HEK293 (cell line): ENCODE measurements around the gene BORCS8.

Experiments
- ZNF10 ChIP-seq: fragments of 450-650 bp; formaldehyde crosslinking; IDR thresholded peaks from 2 replicates; pipeline ENCODE4 v1.5.1; 2017; ENCODE audit warnings: missing biosample characterization, missing genetic modification characterization
- ZNF292 ChIP-seq: fragments of 450-650 bp; formaldehyde crosslinking; IDR thresholded peaks from 2 replicates; pipeline ENCODE4 v1.5.1; 2016; ENCODE audit warnings: low read depth, missing biosample characterization, missing genetic modification characterization, borderline replicate concordance
- ZNF302 ChIP-seq: fragments of 450-650 bp; formaldehyde crosslinking; IDR thresholded peaks from 2 replicates; pipeline ENCODE4 v1.5.1; 2016; ENCODE audit warnings: missing biosample characterization, missing genetic modification characterization, low read depth
- ZNF473 ChIP-seq: fragments of 450-650 bp; formaldehyde crosslinking; IDR thresholded peaks from 2 replicates; pipeline ENCODE4 v1.5.1; 2017; ENCODE audit warnings: missing biosample characterization, missing genetic modification characterization
- ZNF624 ChIP-seq: fragments of 450-650 bp; formaldehyde crosslinking; IDR thresholded peaks from 2 replicates; pipeline ENCODE4 v1.5.1; 2017; ENCODE audit warnings: missing biosample characterization, missing genetic modification characterization
- TF ChIP-seq, protein P1 (sequence below): fragments of 450-650 bp; formaldehyde crosslinking; IDR thresholded peaks from 2 replicates; pipeline ENCODE4 v1.5.1; 2016; ENCODE audit warnings: missing biosample characterization, missing genetic modification characterization
- TF ChIP-seq, protein P2 (sequence below): fragments of 450-650 bp; formaldehyde crosslinking; IDR thresholded peaks from 2 replicates; pipeline ENCODE4 v1.5.1; 2016; ENCODE audit warnings: missing biosample characterization, missing genetic modification characterization

DNA sequence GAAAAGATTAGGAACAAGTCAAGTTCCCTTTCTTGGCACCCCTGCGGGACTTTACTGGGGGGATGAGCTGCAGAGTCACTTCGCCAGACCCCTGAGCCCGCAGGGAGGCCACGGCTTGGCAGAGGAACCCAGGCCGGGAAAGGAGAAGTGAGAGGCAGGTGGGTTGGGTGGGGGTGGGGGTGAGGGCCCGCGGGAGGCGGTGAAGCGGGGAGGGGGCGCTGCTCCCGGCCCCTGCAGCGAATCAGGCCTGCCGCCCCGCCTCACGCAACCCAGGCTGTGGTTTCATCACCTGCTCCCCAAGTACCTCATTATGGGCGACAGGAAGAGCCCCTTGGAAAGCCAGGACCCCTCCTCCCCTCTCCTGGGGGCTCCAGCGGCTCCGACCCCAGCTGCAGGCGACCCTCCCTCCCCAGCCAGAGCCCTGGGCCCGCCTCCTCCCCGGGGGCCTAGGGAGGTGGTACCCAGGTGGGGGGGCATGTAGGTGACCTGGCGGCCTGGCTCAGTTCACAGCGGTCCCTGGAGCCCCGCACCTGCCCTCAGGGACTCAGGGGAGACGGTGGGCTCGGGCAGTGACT is 31.4 kb downstream of the BORCS8 start:
- TF ChIP-seq, protein P1, sequence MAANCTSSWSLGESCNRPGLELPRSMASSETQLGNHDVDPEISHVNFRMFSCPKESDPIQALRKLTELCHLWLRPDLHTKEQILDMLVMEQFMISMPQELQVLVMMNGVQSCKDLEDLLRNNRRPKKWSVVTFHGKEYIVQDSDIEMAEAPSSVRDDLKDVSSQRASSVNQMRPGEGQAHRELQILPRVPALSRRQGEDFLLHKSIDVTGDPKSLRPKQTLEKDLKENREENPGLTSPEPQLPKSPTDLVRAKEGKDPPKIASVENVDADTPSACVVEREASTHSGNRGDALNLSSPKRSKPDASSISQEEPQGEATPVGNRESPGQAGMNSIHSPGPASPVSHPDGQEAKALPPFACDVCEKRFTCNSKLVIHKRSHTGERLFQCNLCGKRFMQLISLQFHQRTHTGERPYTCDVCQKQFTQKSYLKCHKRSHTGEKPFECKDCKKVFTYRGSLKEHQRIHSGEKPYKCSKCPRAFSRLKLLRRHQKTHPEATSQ, result no peak
- no peak for TF ChIP-seq ZNF302 (tag by site-specific recombination)
- TF ChIP-seq, protein P2, sequence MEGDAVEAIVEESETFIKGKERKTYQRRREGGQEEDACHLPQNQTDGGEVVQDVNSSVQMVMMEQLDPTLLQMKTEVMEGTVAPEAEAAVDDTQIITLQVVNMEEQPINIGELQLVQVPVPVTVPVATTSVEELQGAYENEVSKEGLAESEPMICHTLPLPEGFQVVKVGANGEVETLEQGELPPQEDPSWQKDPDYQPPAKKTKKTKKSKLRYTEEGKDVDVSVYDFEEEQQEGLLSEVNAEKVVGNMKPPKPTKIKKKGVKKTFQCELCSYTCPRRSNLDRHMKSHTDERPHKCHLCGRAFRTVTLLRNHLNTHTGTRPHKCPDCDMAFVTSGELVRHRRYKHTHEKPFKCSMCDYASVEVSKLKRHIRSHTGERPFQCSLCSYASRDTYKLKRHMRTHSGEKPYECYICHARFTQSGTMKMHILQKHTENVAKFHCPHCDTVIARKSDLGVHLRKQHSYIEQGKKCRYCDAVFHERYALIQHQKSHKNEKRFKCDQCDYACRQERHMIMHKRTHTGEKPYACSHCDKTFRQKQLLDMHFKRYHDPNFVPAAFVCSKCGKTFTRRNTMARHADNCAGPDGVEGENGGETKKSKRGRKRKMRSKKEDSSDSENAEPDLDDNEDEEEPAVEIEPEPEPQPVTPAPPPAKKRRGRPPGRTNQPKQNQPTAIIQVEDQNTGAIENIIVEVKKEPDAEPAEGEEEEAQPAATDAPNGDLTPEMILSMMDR (tag by site-specific recombination), result no peak
- TF ChIP-seq ZNF624 (tag by site-specific recombination), result no peak
- TF ChIP-seq ZNF473 (tag by site-specific recombination), result no peak
- no peak for TF ChIP-seq ZNF292
- TF ChIP-seq ZNF10 (tag by site-specific recombination), result no peak
